ENCODE data around the gene SBF2.
"Not testable (repeated sequence)": the region's sequence is repeated elsewhere in the genome, so short reads cannot be mapped to it uniquely, and the experiment has no call there.

GRCh38 chr11:10035932-10036331 is 258.1 kb downstream of the SBF2 start:
- TF ChIP-seq CTCF (IDR thresholded peaks at IDR 0.05 in 8 of 11, conservative IDR thresholded peaks at IDR 0.05 in 3 of 11); POLR2A (IDR thresholded peaks at IDR 0.05): not testable (repeated sequence)

All from spleen (tissue), 7 donors.